SK-MEL-5 (cell line): ENCODE results near the gene OTUD5. TPM values are rescaled to one million over a fixed set of nuclear protein-coding genes. Genes with fewer than 3 reads are reported as not detected.

Experiments used
- small RNA-seq, 2 experiments: library from RNA; depleted of rRNA; stranded (forward); fragments of <200 nt; gene quantifications; one replicate each; pipeline ENCODE3, GENCODE V24; 2014
- total RNA-seq: library from RNA; depleted of rRNA; stranded (reverse); fragments of >200 nt; shearing (Covaris generic); gene quantifications from 2 replicates; pipeline ENCODE4 v1.2.3, GENCODE V29; 2014; rRNA removed

OTUD5 gene
- total RNA-seq, 1 experiment from 2014 or later = 22.7 TPM

Small RNA genes within 50 kb of the gene (small RNA-seq; reads per million reads assigned to genes)
- gene RNU6-722P = 0 reads per million in 2 experiments

Other genes starting within 250 kb of the OTUD5 start
- not detected in 2 replicates for gene GLOD5, start 195.9 kb downstream of the OTUD5 start, total RNA-seq
- gene GATA1, start 171.0 kb downstream of the OTUD5 start, total RNA-seq = not detected in 2 replicates
- gene HDAC6, start 155.5 kb downstream of the OTUD5 start, total RNA-seq = 21.7 and 24.6 TPM in 2 replicates
- 0.40 TPM in 1 of 2 replicates, not detected in the other for gene ERAS, start 131.1 kb downstream of the OTUD5 start, total RNA-seq
- gene PCSK1N, start 122.0 kb downstream of the OTUD5 start, total RNA-seq = 29.5 and 35.2 TPM in 2 replicates
- 34.9 and 39.7 TPM in 2 replicates for gene TIMM17B, start 59.8 kb downstream of the OTUD5 start, total RNA-seq
- 50.3 and 72.2 TPM in 2 replicates for gene PQBP1, start 59.7 kb downstream of the OTUD5 start, total RNA-seq
- 27.9 and 31.0 TPM in 2 replicates for gene SLC35A2, start 46.0 kb downstream of the OTUD5 start, total RNA-seq
- 8.6 and 9.8 TPM in 2 replicates for gene PIM2, start 38.6 kb downstream of the OTUD5 start, total RNA-seq
- 0.13 and 0.24 TPM in 2 replicates for gene KCND1, start 14.2 kb upstream of the OTUD5 start, total RNA-seq
- gene GRIPAP1, start 44.7 kb upstream of the OTUD5 start, total RNA-seq = 16.6 and 17.0 TPM in 2 replicates
- 17.0 and 20.0 TPM in 2 replicates for gene TFE3, start 85.8 kb upstream of the OTUD5 start, total RNA-seq
- 0.77 and 1.0 TPM in 2 replicates for gene CCDC120, start 101.4 kb upstream of the OTUD5 start, total RNA-seq
- gene PRAF2, start 116.4 kb upstream of the OTUD5 start, total RNA-seq = 2.3 and 4.8 TPM in 2 replicates
- 71.6 and 87.0 TPM in 2 replicates for gene WDR45, start 122.3 kb upstream of the OTUD5 start, total RNA-seq
- 29.0 and 31.2 TPM in 2 replicates for gene GPKOW, start 166.1 kb upstream of the OTUD5 start, total RNA-seq
- gene MAGIX, start 205.2 kb upstream of the OTUD5 start, total RNA-seq = 1.4 and 2.6 TPM in 2 replicates
- 8.1 and 9.1 TPM in 2 replicates for gene PLP2, start 214.3 kb upstream of the OTUD5 start, total RNA-seq
- 21.1 and 24.8 TPM in 2 replicates for gene PRICKLE3, start 228.8 kb upstream of the OTUD5 start, total RNA-seq
- gene SYP, start 242.6 kb upstream of the OTUD5 start, total RNA-seq = 72.1 and 73.0 TPM in 2 replicates